GM21423 (cell line): ENCODE data around the gene ATP23.

ENCODE experiments used
- ATAC-seq: cut with Tn5 transposase; IDR thresholded peaks from one replicate; pipeline ENCODE4 v1.9.1; 2021; ENCODE audit warnings: mild to moderate bottlenecking, moderate library complexity; ENCODE audit not compliant: unreplicated experiment

The ATP23 gene, protein sequence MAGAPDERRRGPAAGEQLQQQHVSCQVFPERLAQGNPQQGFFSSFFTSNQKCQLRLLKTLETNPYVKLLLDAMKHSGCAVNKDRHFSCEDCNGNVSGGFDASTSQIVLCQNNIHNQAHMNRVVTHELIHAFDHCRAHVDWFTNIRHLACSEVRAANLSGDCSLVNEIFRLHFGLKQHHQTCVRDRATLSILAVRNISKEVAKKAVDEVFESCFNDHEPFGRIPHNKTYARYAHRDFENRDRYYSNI

DNA sequence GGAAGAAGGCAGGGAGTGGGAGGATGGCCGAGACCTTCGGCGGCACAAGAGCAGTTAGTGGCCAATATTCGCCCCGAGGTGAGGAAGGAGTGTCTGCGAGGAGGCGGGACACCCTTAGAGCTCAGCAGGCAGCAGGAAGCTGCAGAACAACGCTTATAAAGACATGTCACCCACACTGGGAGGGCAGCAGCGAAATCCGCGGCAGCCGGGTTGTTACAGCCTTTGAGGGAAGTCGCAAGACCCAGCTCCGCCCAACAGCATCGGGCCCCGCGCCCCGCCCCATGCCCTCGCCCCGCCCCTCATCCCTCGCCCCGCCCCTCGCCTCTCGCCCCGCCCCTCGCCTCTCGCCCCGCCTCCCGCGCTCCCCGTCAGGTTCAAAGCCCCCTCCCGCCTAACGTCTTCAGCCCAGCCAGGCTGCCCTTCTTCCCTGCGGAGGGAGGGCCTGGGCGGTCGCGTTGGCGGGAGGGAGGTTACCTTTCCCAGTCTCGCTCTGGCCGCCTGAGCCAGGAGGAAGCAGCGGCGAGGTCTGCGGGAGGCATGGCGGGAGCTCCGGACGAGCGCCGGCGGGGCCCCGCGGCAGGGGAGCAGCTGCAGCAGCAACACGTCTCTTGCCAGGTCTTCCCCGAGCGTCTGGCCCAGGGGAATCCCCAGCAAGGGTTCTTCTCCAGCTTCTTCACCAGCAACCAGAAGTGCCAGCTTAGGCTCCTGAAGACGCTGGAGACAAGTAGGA, at the start of gene ATP23:
TSS of gene ATP23 (plus strand) at position 403 of the 730 bp plus-strand sequence. CDS start at position 538, 135 bp downstream.
- peak; percentile 84 for ATAC-seq

DNA sequence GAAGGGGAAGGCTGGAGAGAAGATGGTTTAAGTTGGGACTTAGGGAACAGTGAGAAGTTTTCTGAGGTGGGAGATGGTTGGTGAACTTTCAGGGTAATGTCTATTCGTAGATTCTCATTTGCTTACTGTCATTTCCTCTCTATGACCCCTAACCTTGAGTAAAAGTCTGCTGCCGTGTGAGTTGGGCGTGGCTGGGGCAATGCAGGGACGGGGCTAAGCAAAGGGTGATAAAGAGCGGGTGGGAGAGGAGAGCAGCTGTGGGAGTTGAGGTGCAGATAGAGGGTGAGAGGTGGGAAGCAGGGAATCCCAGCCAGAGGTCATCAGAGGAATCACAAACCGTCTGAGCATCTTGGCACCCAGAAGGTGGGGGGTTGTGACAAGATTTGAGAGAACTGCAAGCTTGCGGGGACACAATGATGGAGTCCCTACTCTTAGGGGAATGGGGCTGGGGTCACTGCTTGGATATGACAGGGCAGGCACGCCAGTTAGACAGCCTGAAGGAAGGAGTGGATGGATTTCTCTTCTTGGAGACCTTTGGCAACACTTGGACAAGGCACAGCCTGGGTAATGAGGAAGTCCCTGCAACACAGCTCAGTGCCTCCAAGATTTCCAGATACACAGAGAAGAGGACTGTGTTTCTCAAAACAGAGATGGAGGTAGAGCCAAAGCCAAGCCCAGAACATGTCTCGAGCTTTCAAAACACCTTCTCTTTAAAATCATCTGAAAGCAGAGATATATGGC, 49.0 kb upstream of the ATP23 start:
- ATAC-seq, result no peak

DNA sequence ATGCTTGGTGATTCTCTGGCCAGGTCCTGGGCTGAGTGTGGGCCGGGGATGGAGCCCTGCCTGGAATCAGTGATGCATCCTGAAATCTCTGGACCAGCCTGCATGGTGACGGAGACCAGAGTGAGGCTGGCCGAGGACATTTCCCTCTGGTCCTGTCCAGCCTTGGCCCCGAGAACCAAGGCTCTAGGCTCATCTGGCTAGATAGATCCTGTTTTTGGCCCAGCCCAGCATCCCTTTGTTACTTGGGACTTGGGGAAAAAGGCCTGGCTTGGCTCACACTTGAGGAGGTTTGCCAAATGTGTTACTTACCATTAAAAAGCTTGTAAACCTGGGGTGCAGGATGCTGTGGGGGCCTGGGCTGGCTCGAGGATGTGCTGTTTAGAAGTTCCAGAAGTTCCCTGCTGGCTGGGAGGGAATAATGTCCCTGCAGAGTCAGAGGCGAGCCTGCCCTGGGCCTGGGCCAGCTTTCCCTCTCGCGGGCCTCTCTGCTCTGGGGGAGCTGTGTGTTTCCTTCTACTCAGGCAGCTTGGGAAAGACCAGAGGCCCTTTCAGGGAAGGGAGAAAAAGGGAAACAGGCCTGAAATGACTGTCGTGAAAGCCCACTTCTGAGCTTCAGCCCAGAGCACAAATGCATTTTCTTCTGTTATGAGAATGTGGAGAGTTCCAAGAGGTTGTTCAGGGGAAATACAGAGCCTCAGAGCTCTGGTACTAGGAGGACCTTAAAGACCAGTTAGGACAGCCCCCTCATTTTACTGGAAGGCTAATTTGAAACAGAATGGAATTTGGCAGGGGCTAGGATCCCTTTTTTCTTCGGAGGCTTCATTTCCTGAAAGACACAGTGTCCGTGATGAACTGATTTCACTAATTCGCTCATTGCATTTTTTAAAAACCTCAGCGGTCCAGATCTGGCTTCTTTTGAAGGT, 47.7 kb upstream of the ATP23 start:
- ATAC-seq, result no peak

DNA sequence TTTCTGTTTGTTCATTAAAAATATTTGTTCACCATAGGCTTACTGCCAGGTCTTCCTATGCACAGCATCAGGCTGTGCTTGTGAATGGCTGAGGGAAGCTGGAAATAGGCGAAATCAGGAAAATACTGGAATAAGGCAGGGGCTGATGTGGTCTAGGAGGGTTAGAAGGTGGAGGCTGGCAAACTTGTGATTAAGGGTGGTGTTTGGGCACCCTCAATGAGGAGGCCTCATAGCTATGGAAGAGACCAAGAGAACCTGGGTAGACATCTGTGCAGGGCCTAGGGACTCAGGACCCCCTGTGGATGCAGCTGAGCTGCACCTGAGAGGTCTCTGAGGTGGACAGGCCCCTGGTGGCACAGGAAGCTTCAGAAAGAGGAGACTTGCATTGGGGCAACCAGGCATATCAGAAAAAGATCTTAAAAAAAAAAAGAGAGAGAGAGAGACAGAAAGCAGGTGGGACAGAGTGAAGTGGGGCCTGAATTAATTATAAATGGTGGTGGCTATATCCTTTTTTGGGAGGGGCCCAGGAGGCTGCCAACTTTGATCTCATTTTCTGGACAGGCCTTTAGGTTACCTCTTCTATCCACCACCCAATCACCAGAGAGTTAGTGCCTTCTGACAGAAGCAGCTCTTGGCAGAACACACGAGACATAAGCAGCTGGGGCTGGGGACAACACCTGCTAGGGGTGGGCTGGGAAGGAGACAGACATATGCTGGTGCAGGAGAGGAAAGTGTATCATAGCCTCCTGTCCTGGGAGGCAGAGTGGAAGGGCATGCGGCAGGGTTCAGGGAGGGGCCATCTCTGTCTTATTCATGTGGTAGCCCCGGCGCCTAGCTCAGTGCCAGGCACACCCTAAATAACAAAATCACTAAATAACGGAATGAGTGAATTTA, 46.7 kb upstream of the ATP23 start:
- ATAC-seq, result no peak

DNA sequence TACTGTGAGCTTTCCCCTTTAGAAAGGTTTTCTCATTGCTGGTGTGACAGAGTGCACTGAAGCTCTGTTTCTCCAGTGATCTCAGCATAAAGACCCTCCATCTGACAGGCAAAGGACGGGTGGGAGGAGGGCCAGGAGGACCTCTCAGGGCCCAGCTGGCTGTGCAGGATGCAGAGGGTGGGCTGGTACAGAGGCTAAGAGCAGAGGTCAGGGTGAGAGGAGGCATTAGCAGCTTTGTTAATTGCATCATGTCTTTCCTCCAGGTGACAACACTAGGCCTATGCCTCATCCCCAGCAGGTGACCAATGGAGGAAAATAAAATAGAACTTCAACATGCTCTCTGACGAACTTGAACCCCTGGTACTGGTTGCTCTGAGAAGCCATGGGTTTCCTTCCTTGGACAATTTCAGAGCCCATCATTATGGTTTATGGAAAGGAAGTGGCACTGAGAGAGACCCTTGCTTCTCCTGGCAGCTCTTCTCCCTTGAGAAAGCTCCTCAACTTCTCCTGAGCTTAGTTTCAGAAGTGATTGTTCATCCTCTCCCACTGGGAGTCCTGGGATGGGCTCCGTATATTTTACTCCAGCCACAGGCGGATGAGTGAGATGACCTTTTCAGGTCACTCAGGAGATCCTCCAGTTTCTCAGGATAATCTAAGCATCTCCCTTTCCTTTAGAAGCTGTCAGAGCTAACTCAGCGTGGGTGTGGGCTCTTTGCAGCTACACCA, 45.8 kb upstream of the ATP23 start:
- no peak for ATAC-seq

DNA sequence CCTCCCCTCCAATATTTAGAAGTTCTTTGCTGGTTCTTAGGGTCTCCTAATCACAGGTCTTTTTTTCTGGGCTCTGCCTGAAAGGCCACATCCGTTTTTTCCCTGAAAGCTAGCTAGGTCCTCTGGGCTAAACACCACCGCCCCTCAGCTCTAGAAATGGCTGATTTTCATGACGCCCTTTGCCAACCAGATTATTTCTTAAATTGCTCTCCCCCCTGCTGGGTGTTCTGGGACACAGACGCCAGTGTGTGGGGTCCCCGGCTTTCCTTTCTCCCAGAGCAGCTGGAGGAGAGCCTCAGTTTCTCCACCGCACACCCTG, 45.3 kb upstream of the ATP23 start:
- ATAC-seq, result no peak

DNA sequence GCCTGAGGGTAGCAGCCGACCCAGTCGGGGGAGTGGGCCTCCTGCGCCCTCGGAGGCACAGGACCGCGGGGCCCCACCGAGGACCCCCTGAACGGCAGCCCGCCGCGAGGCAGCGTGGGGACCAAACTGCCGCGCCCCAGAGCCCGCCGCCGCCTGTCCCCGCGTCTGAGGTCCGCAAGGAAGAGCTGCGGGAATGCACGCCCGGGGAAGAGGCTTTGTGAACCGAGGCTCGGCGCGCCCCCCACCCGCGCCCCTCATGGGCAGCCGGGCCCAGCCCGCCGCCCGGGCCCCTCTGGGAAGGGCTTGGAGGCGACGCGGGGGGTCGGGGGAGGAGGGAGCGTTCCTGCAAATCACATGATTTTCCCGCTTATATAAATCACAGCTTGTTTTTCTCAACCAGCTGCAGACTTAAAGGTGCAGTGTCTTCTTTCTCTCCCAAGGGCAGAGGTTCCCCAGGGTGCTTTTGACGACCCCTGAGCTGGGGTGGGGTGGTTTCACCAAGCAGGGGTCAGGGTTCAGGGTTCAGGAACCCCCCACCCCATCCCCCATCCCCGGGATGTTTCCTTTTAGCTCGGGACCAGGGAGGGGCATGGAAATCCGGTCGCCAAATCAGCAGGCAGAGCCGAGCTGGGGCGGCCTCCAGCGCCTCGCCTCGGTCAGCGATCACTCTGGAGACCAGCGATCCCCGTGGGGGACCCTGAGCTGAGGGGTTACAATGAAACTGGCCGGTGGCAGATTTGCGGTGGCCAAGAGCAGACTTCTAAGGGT, 44.7 kb upstream of the ATP23 start:
- no peak for ATAC-seq

DNA sequence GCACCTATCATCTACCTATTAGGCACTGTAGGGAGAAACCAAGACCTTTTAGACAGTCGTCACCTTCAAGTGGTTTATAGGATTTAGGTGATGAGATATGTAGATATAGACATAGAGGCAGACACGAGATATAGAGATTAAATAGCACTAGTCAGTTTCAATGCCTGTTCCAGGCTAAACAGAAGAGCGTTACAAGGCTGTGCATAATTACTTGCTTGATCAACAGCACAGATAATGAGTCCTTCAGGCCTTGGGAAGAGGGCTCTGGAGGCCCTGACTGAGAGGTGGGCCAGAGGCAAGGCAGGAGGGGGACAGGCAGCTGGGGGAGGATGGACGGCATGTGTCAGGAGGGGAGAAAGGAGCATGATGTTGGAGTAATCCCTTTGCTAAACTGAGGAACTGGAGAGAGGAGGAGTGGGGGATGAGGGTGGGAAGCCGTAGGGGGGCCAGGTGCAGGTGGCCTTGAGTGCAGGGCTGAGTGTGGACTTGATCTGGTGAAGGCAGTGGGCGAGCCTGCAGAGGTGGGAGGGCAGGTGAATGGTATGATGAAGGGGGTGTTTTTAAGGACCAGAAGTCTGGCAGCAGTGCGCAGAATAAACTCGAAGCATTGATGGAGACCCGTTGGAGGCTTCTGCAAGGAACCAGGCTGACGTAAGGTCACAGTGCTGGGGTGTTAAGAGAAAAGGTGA, 43.9 kb upstream of the ATP23 start:
- no peak for ATAC-seq

DNA sequence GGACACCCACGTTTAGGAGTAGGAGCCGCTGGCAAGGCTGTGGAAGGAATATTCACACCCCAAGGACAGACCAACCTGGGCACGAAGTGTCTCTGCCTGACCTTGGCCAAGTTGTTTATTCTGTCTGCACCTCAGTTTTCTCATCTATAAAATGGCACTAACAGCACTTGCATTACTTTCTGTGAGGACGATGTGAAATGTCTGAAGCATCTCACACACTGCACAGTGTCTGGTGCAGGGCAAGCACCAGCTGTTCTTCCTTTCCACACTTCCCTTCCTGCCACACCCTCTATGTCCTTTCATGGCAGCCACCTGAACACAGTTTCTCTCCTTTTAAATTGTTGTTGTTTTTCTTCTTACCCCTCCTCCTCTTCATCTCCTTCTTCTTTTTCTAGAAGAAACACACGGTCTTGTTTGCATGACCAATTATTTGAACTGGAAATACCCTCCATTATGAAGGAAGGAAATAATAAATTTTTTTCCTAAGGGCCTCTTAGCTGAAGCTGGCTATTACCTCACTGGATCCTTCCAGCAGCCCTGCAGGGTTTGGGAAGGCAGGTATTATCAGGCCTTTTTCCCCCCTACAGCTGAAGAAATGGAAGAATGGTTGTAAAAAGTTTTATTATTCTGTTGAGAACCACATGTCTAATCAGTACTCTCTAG, 42.9 kb upstream of the ATP23 start:
- peak; percentile 25 for ATAC-seq

DNA sequence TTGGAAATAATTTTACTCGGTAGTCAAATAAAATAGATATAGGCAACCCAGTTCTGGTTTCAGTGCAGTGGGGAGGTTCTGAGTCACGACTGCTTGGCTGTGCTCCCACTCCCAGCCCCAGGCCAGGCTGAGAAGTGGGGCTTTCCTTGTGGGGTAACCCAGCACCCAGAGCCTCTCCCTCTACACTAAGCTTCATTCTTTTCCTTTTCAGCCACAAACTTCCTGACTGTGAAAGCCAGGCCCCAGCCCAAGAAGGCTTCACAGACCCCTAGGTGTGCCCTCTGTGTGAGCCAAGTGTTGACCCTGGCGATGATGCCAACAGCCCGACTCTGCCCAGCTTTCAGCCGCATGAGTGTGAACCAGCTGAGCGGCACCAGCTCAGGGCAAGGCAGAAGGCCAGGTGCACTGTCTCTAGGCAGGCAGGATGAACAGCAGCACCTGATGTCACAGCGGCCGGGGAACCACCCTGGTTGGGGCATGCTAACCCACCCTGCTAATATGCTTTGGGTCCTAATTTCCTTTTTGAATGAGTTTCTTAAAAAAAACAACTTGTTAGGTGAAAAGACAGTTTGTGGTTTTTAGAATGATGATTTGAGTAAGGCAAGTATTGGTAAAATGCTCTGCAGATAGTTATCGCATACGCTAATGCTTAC, 42.2 kb upstream of the ATP23 start:
- peak; percentile 78 for ATAC-seq

DNA sequence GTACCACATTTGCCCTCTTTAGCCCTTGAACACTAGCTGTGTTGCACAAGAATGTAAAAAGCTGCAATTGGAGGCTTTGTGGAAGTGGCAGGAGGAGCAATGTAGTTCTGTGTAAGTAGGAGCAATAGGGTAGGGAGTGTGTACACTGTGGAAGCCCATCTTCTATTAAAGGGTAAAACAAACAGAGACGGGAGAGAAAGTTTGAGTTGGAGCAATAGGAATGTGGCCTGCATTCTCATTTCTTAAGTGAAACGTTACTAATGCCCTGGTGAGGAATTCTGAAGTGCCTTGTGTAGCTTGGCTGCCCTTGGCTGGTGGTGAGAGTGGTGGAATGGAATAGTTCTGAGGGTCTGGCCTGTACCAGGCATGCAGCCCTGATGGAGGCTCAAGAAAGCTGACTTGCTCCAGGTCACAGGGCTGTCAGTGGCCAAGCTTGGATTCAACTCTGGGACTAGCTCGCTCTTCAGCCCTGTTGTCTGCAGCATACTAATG, 38.8 kb upstream of the ATP23 start:
- no peak for ATAC-seq

DNA sequence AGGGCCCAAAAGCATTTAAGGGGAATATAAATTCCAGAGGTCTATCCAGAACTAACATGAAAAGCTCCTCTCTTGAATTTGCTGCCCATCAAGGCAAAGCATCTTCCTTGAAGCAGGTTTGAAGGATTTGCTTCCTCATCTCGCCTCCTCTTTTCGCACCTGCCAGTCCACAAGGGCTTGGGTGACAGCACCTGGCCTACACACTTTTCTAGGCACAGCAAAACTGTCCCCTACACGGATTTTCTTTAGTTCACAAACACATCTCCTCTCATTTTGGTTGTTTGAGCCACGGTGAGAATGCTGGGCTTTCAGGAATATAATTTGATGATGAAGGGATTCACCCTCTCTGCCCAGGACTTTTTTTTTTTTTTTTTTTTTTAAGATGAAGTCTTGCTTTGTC, 36.9 kb upstream of the ATP23 start:
- no peak for ATAC-seq

DNA sequence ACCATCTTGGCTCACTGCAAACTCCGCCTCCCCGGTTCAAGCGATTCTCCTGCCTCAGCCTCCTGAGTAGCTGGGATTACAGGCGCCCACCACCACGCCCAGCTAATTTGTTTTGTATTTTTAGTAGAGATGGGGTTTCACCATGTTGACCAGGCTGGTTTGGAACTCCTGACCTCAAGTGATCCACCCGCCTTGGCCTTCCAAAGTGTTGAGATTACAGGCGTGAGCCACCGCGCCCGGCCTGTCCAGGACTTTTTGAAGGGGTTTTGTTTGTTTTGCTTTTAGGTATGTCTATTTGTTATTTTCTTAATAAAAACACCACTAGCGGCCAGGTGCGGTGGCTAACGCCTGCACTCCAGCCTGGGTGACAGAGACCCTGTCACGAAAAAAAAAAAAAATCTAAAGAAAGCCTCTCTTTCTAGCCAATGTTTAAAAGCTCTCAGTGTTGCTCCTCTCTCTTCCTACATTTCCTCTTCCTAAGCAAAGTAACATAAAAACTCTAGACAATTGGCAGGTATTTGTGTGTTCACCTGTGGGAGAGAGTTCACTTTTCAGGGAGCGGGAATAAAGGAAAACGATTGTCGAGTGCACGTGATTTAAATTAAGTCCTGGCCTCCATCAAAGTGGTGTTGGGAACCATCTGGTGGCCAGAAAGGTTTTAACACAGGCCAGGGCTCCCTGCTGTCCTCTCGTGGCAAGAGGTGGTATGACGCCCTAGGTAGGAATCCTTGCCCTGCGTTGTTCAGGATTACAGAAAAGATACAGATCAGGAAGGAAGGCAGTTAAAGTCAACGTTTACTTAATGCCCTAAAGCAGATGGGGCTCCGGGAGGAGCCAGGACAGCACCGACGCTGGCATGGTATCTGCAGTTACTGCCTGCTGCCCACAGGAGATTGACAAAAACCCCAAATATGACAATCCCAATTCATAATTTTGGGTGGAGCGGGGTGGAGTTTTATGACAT, 36.2 kb upstream of the ATP23 start:
- ATAC-seq, result peak; percentile 86

DNA sequence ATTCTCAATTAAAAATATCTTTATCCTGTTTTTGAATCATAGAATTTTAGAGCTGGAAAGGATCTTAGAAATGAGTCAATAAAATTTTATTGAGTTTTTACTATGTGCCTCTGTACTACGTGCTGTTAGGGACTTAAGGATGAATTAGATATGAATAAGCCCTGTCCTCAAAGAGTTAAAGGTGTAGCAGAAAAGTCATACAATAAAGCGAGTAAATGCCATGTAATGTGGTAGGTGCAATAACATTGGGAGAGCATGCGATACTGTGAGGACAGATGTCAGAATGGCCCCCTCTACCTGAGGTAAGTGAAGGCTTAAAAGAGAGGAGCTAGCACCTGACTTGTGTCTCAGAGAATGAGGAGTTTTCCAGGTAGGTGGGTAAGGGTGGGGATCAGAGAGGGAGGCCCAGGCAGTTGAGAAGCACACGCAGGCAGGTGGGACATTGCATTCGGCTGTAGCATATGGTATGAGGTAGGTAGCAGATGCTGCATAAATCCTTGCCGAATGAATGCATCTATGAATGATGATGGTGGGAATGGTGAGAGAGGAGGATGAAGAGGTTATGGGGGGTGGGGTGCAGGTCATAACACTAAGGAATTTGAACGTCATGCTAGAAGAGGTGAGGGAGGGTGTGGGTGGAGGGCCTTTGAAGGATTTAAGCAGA, 35.4 kb upstream of the ATP23 start:
- no peak for ATAC-seq

DNA sequence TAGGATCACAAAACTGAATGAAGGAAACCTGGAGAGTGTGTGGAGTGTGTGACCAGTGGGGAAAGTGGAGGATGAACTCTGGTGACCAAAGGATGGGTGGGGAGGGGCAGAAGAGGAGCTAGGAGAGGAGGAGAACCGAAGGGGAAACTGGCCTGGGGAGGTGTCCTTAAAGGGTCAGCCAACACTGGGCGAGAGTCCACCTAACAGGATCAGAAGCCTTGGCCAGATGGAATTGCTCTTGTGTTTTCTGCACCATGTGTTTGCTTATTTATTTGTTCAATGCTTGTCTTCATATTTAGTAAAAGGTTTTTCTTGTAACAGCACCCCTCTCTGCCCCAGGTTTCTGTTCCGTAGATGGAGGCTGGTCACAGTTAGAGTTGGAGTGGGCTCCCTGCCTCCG, 34.5 kb upstream of the ATP23 start:
- no peak for ATAC-seq
